GM15510 (cell line): ENCODE measurements around the gene C16orf74.

Source experiments
- POLR2A ChIP-seq: IDR thresholded peaks from 3 replicates; pipeline ENCODE4 v1.6.1; 2011; ENCODE audit warnings: borderline replicate concordance; ENCODE audit not compliant: insufficient read length; ENCODE audit errors: extremely low read depth

The C16orf74 gene

DNA sequence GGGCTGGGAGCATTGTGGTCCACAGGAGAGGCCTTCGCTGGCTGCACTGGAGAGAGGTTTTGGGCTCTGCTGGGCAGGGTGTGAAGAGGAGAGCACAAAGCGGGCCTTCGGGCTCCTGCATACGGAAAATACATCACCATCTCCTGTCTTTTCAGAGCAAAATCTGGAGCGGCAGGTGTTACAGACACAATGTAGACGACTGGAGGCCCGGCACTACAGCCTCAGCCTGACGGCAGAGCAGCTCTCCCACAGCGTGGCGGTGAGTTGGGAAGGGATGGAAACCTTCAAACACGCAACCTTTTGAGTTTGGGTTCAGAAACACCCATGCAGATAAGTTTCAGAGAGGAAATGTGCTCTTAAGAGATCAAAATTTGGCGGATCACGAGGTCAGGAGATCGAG is 80.1 kb downstream of the C16orf74 start:
- no peak for TF ChIP-seq POLR2A

DNA sequence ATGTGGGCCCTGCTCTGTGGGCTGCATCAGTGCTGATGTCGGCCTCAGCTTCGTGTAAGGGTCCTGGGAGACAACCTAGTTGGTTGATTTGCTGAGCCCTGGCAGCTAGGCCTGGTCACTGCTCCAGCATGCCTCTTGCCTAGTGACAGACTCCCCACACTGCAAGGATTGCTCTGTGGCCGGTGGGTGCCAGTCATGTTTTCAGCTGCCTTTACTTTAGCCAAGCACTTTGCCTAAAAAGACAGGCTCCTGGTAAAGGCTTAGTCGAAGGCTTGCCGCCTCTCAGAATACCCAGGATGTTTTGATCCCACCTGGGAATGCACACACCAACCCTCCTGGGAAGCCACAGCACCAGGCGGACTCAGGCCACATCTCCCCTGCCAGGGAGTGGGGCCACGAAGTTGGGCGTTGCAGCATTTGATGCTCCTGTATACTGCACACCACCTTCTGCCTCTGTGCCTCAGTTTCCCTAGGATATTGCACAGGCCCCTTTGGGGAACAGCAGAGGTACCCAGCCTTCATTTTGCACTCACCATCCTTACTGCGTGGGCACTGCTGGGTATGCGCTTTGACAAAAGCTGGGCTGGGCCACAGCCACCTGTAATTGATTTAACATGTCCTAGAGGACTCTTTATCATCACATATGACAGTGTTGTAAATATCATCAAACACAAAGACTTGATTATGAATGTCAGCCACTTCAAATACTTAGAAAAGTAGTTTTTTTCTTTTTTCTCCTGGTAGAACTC is 82.0 kb downstream of the C16orf74 start:
- no peak for TF ChIP-seq POLR2A

DNA sequence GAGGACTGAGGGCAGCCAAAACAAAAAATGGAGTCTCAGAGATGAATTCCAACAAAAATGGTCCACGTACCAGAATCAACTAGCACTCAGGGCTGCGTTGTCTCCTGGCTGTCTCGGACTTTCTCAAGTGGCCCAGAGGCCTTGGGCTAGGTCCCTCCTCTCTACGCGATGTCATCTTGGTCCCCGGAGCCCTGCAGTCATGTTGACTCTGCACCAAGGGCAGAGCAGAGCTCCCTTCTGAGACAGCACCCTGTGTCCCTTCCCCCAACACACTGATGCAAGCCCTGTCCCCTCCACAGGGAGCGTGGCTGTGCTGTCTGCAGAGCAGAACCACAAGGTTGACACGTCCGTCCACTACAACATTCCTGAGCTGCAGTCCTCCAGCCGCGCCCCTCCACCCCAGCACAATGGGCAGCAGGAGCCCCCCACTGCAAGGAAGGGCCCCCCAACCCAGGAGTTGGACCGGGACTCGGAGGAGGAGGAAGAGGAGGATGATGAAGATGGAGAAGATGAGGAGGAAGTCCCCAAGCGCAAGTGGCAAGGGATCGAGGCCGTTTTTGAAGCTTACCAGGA is 83.0 kb downstream of the C16orf74 start:
- no peak for TF ChIP-seq POLR2A

DNA sequence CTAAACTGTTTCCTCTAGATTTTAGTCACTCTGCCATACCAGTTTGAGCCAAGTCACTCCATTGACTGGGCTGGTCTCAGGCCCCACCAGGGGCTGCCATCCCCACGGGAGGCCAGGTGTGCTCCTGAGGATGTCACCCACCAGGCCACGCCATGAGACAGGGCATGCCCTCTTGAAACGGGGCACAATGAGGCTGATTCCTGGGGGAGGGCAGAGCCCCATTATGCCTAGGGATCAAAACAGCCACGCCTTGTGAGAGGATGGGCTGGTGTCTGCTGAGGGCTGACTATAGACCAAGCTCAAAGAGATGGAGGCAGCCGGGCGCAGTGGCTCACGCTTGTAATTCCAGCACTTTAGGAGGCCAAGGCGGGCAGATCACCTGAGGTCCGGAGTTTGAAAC is 83.6 kb downstream of the C16orf74 start:
- TF ChIP-seq POLR2A, result no peak

DNA sequence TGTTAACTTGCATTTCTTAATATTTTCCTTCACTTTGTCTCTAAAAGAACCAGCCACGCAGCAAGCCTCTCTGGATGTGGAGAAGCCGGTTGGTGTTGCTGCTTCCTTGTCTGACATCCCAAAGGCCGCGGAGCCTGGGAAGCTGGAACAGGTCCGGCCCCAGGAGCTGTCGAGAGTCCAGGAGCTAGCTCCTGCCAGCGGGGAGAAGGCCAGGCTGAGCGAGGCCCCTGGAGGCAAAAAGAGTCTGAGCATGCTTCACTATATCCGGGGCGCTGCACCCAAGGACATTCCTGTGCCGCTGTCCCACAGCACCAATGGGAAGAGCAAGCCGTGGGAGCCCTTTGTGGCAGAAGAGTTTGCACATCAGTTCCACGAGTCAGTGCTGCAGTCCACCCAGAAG is 85.0 kb downstream of the C16orf74 start:
- no peak for TF ChIP-seq POLR2A

DNA sequence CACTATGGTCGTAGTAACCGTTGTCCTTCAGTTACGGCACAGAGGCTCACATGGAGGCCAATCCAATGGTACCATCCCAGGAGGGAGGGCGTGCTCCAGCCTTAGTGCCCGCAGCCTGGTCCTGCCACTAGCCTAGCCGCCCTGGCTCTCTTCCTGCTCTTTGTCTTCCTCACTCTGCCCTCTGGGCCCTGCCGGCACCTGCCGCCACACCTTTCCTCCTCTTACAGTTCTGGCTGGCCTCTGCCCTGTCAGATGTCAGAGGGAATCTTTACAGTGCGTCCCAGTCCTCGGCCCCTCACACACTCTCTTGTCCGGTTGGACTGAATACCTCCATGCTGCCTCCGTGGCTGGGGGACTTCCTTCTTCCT is 85.5 kb downstream of the C16orf74 start:
- no peak for TF ChIP-seq POLR2A

DNA sequence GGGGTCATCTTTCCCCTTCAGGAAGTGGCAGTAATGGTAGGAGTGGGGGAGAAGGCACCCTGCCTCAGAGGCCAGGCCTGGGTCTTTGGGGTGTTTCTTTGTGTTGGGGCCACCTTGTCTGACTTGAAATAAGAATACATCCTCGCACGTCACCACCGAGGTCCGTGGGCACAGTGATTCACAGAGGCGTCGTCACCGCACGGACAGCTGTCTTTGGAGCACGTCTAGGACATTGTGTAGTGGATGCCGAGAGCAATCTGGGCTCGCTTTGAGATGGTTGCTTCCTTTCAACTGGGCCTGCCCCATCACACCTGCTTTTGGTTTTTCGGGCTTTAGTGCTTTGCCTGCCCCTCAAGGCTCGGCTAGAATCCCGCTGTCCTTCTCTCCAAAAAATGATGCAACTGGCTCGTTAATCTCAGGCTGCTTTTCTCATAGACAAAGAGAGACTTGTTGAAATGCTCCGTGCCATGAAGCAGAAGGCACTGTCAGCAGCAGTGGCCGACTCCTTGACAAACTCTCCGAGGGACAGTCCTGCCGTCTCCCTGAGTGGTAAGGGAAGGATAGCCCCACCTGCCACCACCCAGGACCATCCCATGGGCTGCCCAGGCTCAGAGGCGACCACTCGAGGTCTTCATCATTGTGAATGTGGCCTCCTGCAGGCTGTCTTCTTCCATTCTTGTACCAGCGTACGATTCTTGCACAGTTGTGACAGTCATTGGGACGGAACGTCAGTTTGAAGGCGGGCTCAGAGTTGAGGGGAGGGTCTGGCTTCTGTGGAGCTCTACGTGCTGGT is 86.1 kb downstream of the C16orf74 start:
- TF ChIP-seq POLR2A, result no peak

DNA sequence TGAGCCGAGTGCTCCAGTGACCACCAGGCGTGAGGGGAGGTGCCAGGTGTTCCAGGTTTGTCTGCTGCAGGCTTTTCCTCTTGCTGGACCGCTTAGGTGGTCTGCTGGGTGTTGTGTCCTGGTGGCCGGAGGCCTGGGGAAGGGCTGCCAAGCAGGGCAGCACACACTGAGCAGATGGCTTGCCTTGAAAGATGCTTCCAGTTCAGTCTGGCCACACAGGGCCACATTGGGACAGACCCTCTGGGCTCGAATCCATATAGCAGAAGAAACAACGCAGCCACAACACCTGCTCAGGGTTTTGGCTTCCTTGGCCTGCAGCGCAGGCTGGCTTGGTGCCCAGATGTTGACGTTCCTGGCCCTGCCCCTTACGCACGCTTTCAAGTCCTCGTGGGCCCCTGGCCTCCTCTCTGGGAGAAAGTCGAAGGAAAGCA is 87.0 kb downstream of the C16orf74 start:
- no peak for TF ChIP-seq POLR2A

DNA sequence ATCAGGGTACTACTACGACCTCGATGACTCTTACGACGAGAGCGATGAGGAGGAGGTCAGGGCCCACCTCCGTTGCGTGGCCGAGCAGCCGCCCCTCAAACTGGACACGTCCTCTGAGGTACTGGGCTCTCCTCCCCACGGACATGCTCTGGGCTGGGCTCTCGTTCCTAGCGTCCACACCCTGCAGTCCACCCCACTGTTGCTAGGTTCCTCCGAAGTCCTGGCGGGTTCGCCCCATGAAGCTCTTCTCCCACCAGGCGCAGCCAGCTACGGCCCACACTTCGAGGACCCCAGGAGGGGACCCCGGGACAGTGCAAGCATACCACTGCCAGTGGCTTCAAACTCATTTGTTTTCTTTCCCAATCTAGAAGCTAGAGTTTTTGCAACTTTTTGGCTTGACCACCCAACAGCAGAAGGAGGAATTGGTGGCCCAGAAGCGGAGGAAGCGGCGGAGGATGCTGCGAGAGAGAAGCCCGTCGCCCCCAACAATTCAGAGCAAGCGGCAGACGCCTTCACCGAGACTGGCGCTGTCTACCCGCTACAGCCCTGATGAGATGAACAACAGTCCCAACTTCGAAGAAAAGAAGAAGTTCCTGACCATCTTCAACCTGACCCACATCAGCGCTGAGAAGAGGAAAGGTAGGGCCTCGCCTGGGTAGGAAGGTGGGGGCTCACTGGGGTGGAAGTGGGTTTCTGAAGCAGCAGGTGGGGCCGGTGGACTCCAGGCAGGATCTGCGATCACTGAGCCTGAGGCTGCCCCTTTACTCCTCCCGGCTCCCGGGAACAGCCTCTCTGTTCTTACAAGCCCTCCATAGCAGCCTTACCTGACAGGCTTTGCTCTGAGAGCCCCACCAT is 87.7 kb downstream of the C16orf74 start:
- no peak for TF ChIP-seq POLR2A

DNA sequence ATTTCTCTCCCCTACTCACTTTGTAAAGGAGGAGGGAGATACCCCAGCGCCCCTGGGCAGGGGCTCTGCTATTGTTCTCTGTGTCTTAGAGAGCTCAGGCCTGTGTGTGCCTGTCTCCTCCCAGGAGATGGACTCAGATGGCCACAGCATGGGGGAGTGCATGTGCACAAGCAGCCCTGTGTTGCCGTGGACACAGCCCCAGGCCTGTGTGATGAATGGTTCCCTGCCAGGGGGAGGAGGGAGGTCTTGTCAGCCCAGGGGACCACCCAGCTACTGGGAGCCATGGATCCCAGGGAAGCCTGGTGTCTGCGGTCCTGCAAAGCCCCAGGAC is 88.4 kb downstream of the C16orf74 start:
- TF ChIP-seq POLR2A, result no peak

DNA sequence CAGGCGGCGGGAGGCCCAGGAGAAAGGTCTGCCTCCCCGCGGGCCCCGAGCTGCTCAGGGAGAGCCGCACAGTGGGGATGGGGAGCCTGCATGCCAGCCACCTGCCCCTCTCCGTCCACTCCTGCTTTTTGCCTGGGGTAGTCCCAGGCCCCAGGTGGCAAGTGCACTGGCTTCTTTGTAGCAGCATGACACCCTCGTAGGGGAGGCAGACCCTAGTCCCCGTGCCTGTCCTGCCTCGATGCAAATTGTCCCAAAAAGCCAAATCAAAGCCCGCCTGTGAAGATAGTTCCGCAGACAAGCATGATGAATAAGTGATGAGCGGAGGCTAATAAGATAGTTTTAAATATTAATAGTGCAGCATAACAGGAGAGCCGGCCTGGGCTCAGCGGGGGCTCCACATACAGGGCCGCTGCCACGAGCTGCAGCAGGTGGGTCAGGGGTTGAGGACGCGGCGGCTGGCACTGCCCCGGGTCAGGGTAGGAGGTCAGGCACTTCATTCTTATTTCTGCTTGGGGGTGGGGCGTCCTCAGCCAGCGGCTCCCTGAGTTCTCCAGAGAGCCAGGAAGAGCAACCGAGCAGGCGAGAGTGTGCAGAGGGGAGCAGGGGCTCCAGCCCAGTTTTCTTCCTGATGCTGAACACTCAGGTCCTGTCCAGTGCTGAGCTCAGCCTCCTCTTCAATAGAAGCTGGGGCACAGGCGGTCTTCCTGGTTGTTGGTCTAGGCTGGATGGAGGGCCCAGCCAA is 89.0 kb downstream of the C16orf74 start:
- TF ChIP-seq POLR2A, result no peak

DNA sequence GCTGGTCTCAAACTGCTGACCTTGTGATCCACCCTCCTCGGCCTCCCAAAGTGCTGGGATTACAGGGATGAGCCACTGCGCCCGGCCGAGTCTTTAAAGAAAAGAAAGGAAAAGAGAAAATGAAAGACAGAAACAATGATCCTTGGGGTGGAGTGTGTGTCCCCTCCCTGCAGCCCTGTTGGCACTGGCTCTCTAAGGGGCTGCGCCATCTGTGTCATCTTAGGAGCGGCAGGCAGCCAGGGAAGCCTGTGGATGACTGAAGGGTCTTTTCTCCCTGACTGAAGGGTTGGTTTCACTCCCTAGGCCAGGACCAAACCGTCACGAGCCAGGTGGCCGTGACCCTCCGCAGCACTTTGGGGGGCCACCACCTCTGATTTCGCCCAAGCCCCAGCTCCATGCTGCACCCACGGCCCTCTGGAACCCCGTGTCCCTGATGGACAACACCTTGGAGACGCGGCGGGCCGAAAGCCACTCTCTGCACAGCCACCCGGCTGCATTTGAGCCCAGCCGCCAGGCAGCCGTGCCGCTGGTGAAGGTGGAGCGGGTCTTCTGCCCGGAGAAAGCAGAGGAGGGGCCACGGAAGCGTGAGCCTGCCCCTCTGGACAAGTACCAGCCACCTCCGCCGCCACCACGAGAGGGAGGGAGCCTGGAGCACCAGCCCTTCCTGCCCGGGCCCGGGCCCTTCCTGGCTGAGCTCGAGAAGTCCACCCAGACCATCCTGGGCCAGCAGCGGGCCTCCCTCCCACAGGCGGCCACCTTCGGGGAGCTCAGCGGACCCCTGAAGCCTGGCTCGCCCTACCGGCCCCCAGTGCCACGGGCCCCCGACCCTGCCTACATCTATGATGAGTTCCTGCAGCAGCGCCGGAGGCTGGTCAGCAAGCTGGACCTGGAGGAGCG is 89.8 kb downstream of the C16orf74 start:
- TF ChIP-seq POLR2A, result no peak

DNA sequence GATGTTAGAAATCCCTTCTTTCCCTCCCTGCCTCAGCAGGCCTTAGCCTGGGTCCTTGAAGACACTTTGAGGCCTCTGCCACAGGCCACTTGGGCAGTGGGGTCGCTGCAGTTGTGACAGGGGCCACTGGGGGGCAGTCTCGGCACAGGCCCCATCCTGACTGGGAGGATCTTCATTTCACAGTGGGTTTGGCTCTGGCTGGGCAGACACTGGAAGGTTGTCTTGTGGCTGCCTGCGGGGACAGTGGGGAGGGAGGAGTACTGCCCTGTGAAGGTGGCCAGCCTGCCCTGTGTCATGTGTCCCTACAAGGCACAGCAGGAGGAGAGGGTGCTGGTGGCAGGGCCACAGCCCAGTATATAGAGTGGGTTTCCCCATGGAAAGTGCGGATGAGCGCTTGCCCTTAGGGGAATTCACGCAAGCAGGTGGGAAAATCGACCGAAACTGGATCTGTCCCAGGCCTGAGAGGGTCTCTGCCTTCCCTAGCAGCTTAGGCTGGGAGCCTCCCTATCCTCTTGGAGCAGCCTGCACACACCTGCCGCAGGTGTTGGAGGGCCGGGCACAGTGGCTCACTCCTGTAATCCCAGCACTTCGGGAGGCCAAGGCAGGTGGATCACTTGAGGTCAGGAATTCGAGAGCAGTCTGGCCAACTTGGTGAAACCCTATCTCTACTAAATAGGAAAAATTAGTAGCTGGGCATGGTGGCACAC is 90.9 kb downstream of the C16orf74 start:
- no peak for TF ChIP-seq POLR2A
